ENCODE measurements around the gene CADPS.

Gene CADPS

DNA sequence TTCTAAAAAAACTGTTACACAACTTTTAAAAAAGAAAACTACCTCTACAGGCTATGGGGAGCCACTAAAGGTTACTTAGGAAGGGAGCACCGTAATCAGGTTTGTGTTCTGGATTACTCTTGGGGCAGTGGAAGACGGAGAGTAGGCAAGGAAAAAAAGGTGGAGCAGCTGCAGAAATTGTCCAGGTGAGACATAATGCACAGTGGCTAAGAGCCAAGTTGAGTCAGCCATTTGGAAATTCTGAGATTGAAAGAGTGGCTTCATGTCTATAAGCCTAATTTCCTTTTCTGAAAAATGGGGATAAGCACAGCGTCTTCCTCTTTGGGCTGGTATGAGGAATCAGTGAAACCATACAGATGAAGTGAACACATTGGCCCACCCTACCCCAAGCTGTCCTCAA, 195.2 kb downstream of the CADPS start:
- DNase-seq (ENCODE audit: low read depth in 2 of 2) = no peak
- no peak overlapping the region for H3K4me3 ChIP-seq (replicated peaks in 1 of 2; ENCODE audit: low read depth in 2 of 2, low read length in 2 of 2)
- TF ChIP-seq, protein P1, sequence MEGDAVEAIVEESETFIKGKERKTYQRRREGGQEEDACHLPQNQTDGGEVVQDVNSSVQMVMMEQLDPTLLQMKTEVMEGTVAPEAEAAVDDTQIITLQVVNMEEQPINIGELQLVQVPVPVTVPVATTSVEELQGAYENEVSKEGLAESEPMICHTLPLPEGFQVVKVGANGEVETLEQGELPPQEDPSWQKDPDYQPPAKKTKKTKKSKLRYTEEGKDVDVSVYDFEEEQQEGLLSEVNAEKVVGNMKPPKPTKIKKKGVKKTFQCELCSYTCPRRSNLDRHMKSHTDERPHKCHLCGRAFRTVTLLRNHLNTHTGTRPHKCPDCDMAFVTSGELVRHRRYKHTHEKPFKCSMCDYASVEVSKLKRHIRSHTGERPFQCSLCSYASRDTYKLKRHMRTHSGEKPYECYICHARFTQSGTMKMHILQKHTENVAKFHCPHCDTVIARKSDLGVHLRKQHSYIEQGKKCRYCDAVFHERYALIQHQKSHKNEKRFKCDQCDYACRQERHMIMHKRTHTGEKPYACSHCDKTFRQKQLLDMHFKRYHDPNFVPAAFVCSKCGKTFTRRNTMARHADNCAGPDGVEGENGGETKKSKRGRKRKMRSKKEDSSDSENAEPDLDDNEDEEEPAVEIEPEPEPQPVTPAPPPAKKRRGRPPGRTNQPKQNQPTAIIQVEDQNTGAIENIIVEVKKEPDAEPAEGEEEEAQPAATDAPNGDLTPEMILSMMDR (IDR thresholded peaks at IDR 0.05; ENCODE audit: low read depth, low read length) = no peak

DNA sequence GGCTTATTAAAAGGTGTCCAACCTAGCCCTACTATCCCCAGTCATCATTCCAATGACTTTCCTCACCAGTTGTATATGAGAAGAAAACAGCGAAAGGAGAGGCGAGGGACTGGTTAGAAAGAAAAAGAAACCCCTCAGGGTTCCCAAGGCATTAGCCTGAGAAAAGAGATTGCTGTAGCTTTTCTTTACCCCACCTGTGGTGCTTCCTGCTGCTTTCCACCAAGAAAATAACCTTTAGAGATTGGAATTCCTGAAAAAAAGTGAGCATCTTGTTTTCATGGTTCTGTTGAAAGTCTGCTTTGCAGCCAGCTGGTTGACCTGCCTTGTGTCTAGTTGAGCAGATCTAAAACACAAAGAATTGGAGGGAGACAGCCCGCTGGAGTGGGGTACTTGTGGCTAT, 196.4 kb downstream of the CADPS start:
- TF ChIP-seq, protein P1 (IDR thresholded peaks at IDR 0.05; ENCODE audit: low read depth, low read length) = no peak
- DNase-seq (ENCODE audit: low read depth in 2 of 2) = no peak

DNA sequence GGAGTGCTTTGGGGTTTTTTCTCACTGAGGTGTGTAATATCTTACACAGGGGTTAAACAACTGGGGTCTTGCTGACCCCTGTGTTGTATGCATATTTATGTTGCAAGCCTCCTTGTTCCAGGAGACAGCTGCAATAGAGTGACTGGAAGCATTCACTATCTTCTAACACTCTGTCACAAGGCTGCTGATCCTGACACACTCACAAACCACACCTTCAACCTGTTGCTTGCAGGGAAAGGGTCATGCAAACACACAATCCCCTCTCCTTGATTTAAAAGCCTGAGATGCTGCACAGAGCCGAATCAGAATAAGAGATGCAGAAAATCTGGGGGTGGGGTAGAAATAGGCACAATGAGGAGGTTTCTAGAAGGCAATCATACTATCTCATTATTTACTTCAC, 197.3 kb downstream of the CADPS start:
- no peak for DNase-seq (ENCODE audit: low read depth in 2 of 2)
- H3K4me3 ChIP-seq (replicated peaks in 1 of 2; ENCODE audit: low read depth in 2 of 2, low read length in 2 of 2) = no peak overlapping the region
- TF ChIP-seq, protein P1 (IDR thresholded peaks at IDR 0.05; ENCODE audit: low read depth, low read length) = no peak

More for the DNA sequence above, 196.4 kb downstream of the CADPS start:
- H3K4me3 ChIP-seq (replicated peaks in 1 of 2; ENCODE audit: low read depth in 2 of 2, low read length in 2 of 2) = no peak overlapping the region

DNA sequence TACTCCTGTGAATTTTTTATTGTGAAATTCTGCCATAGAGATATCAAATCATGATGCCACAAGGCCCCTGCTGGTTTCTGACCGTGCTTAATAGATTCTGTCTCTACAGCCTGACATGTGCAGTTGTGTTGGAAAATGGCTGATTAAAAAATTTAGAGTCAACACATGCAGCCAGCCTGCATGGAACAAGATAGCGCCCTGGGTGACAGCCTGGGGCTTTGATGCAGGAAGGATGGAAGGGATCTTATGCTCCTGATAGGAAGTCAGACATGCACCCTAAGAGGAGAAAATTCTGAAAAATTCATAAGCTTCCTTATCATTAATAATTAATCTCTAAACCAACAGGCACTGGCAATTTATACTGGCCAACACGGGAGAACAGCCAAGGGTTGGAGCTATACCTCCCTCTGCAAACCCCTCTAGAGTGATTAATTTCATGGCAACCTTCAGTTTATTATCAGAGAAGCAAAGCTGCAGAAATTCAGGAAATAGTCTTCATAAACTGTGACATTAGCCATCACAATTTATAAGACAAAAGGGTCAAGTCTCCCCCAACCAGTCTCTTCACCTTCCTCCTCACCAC, 198.4 kb downstream of the CADPS start:
- H3K4me3 ChIP-seq (replicated peaks in 1 of 2; ENCODE audit: low read depth in 2 of 2, low read length in 2 of 2) = no peak overlapping the region
- TF ChIP-seq, protein P1 (IDR thresholded peaks at IDR 0.05; ENCODE audit: low read depth, low read length) = no peak
- DNase-seq (ENCODE audit: low read depth in 2 of 2) = no peak

DNA sequence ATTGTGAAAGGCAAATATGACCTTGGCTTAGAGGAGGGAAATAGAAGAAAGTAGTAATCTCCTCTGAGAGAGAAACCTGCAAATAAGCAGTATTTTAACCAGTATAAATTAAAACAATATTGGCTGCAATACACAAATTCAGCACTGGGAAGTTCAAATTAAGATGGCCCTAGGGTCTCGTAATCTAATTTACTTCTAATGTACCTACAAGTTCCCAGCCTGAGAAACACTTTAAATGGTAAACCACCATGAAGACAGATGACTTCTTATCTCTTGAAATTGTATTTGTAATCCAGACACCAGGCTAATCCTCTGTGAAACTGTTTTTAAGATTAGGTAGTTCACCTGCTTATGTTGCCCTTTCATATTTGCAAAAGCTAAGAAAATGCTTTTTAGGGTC, 199.7 kb downstream of the CADPS start:
- TF ChIP-seq, protein P1 (IDR thresholded peaks at IDR 0.05; ENCODE audit: low read depth, low read length) = no peak
- no peak overlapping the region for H3K4me3 ChIP-seq (replicated peaks in 1 of 2; ENCODE audit: low read depth in 2 of 2, low read length in 2 of 2)
- no peak for DNase-seq (ENCODE audit: low read depth in 2 of 2)

DNA sequence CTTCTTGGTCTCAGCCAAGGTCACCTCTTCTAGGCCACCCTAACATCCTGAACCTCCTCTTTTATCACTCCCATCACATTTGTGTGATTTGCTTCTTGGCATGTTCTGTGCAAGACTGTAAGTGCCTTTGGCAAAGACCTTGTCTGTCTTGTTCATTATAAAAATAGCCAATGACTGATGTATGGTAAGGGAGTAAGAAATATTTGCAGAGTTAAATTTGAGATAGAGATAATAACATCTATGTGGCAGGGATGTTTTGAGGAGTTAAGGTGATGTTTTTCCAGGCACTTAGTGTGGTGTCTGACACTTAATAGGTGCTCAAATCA, 202.3 kb downstream of the CADPS start:
- no peak for DNase-seq (ENCODE audit: low read depth in 2 of 2)
- TF ChIP-seq, protein P1 (IDR thresholded peaks at IDR 0.05; ENCODE audit: low read depth, low read length) = no peak
- no peak overlapping the region for H3K4me3 ChIP-seq (replicated peaks in 1 of 2; ENCODE audit: low read depth in 2 of 2, low read length in 2 of 2)

Data from cardiac fibroblast (primary cell).